ACHN (cell line): ENCODE results near the gene EGLN1.
A peak's percentile ranks its signal among the peaks of the same experiment; 100 is the strongest.
"Not testable (repeated sequence)": the region's sequence is repeated elsewhere in the genome, so short reads cannot be mapped to it uniquely, and the experiment has no call there.

ENCODE experiments used
- DNase-seq: peaks from one replicate; pipeline ENCODE4 v3.0.0-alpha.2; 2015
- in situ Hi-C: cut with HindIII; loops from 2 replicates; pipeline ENCODE4 v1.10.0; 2017; ENCODE audit warnings: low sequenced_read_pairs, low pct_ligation_motif_present, low pct_unique_long_range_greater_than_20kb

Gene EGLN1

DNA sequence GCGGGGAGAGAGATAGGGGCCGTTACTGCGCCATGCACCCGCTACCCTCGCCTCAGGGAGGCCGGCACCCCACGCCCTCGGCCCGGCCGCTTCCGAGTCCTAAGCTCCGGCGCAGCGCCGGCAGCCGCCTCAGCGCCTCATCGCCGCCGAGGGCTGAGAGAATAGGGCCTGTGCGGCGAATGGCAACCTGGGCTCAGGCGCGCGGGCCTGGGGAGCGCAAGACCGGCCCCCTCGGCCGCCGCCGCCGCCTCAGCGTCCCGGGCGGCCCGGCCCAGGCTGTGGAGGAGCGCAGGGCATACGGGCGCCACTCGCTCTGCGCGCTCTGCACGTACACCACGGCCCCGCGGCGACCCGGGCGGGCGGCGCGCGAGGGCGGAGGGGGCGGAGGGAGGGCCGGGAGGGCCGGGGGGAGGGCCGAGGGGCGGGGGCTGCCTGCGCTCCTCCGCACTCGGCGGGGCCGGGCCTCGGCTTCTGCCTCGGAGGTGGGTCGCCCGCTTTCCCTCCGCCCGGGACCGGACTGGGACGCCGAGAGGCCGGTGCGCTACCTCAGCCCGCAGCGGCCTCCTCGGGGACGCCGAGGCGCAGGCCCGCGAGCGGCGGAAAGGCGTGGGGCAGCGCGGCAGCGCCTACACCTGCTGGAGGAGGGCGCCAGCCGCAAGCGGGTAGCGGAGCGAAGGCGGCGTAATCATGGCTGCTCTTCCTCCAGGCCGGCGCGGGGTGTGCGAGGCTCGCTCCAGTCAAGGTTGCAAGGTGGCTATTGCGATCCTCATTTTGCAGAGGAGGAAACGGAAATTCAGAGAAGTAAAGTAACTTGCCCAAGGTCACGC is at the start of gene EGLN1:
TSS of gene EGLN1 (minus strand) at position 317 of the 827 bp plus-strand sequence. CDS start 399 bp downstream, outside the sequence.
- in situ Hi-C loops, result no loop called here
- peak; percentile 92 for DNase-seq

DNA sequence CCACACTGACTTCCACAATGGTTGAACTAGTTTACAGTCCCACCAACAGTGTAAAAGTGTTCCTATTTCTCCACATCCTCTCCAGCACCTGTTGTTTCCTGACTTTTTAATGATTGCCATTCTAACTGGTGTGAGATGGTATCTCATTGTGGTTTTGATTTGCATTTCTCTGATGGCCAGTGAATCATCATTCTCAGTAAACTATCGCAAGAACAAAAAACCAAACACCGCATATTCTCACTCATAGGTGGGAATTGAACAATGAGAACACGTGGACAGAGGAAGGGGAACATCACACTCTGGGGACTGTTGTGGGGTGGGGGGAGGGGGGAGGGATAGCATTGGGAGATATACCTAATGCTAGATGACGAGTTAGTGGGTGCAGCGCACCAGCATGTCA is 49.4 kb upstream of the EGLN1 start:
- in situ Hi-C loops, result not testable (repeated sequence)

DNA sequence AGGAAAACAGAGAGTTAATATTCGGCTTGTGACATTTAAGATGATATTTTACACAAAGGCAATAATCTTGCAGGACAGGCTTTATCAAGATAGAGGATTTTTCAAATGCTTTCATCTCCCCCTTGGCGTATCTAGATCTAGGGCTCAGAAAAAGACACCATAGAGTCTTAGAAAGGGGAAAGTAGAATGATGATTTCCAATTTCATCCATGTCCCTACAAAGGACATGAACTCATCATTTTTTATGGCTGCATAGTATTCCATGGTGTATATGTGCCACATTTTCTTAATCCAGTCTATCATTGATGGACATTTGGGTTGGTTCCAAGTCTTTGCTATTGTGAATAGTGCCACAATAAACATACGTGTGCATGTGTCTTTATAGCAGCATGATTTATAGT is 48.9 kb upstream of the EGLN1 start:
- in situ Hi-C loops, result not testable (repeated sequence)

More for the DNA sequence above, 49.4 kb upstream of the EGLN1 start:
- not testable (repeated sequence) for DNase-seq

DNA sequence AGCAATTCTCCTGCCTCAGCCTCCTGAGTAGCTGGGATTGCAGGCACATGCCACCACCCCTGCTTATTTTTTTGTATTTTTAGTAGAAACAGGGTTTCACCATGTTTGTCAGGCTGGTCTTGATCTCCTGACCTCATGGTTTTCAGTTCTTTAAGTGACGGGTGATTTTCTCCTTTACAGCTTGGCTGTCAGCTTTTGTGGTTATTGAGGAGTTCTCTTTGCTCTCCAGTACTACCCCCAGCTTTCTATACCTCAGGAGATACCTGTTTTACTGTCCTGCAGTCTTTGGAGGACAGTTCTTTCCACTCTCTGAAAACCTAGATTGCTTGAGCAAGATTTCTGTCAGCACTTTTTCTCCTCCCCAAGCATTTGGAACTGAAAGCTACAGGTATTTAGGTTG is 45.9 kb upstream of the EGLN1 start:
- DNase-seq, result no peak
- in situ Hi-C loops, result no loop called here

More for the DNA sequence above, 48.9 kb upstream of the EGLN1 start:
- not testable (repeated sequence) for DNase-seq

DNA sequence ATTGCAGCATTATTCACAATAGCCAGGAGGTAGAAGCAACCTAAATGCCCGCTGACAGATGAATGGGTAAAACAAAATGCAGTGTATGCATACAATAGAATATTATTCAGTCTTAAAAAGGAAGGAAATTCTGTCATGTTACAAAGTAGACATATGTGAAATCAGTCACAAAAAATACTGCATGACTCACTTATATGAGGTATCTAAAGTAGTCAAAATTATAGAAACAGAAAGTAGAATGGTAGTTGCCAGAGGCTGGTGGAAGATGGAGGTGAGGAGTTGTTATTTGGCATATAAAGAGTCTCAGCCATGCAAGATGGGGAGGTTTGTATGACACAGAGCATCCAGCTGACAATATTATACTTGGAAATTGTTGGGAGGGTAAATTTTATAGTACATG is 43.0 kb upstream of the EGLN1 start:
- in situ Hi-C loops, result no loop called here
- DNase-seq, result no peak

DNA sequence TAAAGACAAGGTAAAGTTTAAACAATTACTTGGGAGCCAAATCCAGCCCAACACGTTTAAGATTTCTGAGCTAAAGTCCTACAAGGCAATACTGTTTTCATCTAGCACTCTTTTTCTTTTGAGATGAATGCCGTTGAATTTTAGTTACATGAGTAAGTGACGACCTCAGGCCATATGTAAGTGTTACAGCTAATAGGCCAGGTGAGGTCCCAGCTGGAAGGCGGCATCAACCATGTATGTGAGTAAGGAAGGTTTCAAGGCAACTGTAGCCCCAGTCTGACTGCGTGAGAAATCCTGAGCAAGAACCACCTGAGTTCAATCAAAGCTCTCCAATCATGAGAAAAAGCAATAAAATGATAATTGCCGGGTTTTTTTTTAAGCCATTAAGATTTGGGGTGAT is 41.5 kb upstream of the EGLN1 start:
- no peak for DNase-seq
- in situ Hi-C loops, result no loop called here

DNA sequence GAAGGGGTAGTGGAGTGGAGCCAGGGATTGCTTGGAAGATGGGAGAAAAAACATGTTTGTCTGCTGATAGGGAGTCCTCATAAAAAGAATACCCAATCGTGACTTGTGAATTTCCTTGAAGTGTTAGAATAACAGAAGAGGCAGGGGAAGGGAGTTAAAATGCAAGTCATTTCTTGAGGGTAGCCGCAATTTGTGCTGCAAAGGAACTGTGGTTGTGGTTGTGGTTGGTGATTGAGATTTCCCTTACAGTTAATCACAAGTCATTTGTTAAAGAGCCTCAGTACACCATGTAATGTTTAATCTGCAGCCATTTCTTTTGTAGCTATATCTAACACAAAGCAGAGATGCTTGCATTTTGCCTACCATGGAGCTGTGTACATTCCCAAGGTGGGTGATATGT is 38.5 kb upstream of the EGLN1 start:
- in situ Hi-C loops, result no loop called here
- DNase-seq, result no peak

DNA sequence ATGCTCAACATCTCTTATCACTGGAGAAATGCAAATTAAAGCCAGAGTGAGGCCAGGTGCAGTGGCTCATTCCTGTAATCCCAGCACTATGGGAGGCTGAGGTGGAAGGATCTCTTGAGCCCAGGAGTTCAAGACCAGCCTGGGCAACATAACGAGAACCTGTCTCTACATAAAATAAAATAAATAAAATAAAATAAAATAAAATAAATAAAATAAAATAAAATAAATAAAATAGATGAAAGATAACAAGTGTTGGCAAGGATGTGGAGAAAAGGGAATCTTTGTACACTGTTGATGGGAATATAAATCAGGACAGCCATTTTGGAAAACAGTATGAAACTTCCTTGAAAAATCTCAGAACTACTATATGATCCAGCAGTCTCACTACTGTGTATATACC is 37.4 kb upstream of the EGLN1 start:
- DNase-seq, in situ Hi-C loops: not testable (repeated sequence)

DNA sequence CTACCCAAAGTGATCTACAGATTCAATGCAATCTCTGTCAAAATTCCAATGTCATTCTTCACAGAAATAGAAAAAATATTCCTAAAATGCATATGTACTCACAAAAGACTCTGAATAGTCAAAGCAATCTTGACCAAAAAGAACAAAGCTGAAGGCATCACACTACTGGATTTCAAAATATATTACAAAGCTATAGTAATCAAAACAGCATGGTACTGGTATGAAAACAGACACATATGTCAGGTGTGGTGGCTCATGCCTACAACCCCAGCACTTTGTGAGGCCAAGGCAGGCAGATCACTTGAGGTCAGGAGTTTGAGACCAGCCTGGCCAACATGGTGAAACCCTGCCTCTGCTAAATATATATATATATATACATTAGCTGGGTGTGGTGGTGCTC is 35.9 kb upstream of the EGLN1 start:
- in situ Hi-C loops, DNase-seq: not testable (repeated sequence)

DNA sequence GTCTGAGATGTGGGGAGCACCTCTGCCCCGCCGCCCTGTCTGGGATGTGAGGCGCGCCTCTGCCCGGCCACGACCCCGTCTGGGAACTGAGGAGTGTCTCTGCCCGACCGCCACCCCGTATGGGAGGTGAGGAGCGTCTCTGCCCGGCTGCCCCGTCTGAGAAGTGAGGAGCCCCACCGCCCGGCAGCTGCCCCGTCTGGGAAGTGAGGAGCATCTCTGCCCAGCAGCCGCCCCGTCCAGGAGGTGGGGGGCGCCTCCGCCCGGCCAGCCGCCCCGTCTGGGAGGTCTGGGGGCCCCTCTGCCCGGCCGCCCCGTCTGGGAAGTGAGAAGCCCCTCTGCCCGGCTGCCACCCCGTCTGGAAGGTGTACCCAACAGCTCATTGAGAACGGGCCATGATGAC is 32.0 kb upstream of the EGLN1 start:
- in situ Hi-C loops, DNase-seq: not testable (repeated sequence)

DNA sequence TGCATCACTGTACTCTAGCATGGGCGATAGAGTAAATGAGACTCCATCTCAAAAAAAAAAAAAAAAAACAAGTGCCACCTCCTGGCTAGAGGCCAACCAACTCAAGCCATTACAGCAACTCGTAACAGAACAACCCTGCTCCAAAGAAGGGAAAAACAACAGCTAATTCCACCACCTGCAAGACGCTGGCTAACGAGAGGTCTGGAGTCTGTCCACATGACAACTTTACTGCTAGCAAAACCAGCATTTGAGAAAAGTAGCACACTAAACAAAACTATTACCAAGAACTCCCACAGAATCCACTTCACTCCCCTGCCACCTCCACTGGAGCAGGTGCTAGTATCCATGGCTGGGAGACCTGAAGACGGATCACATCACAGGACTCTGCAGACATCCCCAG is 24.1 kb upstream of the EGLN1 start:
- in situ Hi-C loops, result no loop called here
- DNase-seq, result no peak

DNA sequence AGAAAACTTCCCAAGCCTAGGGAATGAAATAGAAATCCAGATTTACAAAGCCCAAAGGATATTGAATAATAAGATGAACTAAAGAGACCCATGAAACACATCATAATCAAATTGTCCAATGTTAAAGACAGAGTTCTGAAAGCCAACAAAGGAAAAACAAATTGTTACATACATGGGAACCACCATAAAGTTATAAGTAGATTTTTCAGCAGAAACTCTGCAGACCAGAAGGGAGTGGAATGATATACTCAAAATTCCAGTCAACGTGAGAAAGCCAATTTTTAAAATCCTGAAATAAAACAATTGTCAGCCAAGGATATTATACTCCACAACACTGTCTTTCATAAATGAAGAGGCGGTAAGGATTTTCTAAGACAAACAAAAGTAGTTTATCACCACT is 22.0 kb upstream of the EGLN1 start:
- in situ Hi-C loops, result no loop called here
- DNase-seq, result no peak

DNA sequence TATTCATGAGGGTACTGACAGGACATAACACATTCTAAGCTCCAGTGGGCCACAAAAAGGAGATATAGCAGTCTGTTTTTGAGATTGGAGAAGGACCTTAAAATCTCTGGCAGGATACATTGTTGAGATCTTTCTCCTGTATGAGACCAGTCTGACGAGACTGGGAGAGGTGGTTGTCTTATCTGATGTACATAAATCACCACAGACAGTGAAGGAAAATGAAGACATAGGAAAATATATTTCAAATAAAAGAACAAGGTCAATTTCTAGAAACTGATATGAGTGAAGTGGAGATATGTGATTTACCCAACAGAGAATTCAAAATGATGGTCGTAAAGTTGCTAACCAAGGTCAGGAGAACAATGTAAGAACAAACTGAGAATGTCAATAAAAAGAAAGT is 21.3 kb upstream of the EGLN1 start:
- no peak for DNase-seq
- in situ Hi-C loops, result no loop called here

DNA sequence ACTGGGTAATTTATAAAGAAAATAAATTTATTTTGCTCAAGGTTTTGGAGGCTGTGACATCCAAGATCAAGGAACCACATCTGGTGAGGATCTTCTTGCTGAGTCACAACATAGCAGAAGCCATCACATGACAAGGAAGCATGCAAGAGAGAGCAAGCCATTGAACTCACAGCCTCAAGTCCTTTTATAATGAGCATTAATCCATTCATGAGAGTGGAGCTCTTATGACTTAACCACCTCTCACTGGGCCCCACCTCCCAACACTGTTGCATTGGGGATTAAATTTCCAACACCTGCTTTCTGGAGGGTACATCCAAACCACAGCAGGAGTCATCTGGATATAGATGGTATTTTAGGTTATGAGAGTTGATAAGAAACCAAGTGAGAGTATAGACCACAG is 20.6 kb upstream of the EGLN1 start:
- in situ Hi-C loops, result no loop called here
- DNase-seq, result no peak

DNA sequence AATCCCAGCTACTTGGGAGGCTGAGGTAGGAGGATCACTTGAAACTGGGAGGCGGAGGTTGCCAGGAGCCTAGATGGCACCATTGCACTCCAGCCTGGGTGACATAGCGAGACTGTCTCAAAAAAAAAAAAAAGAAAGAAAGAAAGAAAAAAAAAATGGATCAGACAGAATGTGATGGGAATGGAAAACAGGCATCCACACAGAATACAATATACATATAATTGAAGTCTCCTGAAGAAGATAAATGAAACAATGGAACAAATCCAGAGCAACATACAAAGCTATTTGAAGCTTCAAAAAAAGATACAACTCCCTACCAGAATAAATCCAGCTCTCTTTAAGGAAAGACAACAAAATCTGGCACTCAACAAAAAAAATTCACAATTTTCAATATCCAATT is 10.9 kb upstream of the EGLN1 start:
- no peak for DNase-seq
- in situ Hi-C loops, result no loop called here

DNA sequence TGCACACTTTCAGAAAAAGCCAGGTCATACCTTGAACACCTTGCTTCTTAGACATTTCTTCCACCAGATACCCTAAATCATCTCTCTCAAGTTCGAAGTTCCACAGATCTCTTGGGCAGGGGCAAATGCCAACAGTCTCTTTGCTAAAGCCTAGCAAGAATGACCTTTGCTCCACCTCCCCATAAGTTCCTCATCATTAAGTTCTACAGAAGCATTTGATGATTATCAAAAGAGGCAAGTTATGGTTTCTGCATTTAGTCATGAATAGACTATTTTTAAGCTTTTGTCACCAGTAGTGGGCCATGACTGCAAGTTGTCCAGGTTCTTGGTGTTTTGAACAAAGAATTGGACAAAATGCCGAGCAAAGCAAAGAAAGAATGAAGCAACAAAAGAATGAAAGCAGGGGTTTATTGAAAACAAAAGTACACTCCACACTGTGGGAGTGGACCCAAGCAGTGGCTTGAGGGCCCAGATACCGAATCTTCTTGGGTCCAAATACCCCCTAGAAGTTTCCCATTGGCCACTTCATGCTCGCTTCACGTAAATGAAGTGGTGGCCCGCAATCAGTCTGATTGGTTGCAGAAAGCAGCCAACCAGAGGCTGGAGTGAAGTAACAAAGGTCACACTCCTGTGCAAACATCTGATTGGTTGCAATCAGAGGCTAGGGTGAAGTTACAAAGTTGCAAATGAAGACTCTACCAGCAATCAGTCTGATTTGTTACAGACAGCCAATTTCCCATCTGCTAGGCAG is 9.8 kb upstream of the EGLN1 start:
- DNase-seq, result no peak
- in situ Hi-C loops, result no loop called here

DNA sequence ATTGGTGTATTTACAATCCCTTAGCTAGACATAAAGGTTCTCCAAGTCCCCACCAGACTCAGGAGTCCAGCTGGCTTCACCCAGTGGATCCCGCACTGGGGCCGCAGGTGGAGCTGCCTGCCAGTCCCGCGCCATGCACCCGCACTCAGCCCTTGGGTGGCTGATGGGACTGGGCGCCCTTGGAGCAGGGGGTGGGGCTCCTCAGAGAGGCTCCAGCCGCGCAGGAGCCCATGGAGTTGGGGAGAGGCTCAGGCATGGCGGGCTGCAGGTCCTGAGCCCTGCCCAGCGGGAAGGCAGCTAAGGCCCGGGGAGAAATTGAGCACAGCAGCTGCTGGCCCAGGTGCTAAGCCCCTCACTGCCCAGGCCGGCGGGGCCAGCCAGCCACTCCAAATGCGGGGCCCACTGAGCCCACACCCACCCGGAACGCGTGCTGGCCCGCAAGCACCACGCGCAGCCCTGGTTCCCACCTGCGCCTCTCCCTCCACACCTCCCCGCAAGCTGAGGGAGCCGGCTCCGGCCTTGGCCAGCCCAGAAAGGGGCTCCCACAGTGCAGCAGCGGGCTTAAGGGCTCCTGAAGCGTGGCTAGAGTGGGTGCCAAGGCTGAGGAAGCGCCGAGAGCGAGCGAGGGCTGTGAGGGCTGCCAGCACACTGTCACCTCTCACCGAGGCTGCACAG is 8.7 kb upstream of the EGLN1 start:
- DNase-seq, in situ Hi-C loops: not testable (repeated sequence)

DNA sequence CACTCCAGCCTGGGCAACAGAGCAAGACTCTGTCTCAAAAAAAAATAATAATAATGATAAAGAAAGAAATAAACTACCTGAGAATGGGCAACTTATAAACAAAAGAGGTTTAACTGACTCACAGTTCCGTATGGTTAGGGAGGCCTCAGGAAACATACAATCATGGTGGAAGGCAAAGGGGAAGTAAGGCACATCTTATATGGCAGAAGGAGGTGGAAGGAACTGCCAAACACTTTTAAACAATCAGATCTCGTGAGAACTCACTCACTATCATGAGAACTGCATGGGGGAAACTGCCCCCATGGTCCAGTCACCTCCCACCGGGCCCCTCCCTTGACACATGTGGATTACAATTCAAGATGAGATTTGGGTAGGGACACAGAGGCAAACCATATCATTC is 6.3 kb upstream of the EGLN1 start:
- DNase-seq, result no peak
- in situ Hi-C loops, result no loop called here
